Mesendoderm (in vitro differentiated cells): ENCODE results near the gene NLN.
A peak's percentile ranks its signal among the peaks of the same experiment; 100 is the strongest.

Experiments
- DNase-seq: peaks from one replicate; pipeline ENCODE4 v3.0.0; 2013
- H2AK5ac ChIP-seq: 2 replicates; pipeline ENCODE4 v1.6.1; 2013; ENCODE audit warnings: low read length, inconsistent platforms
- H2BK120ac ChIP-seq: 2 replicates; pipeline ENCODE4 v1.6.1; 2013; ENCODE audit warnings: low read depth, mild to moderate bottlenecking, low read length, moderate library complexity, mixed read lengths
- H2BK15ac ChIP-seq: replicated peaks from 2 replicates; pipeline ENCODE4 v1.6.1; 2013; ENCODE audit warnings: low read depth, mild to moderate bottlenecking, moderate library complexity
- H2BK5ac ChIP-seq: 2 replicates; pipeline ENCODE4 v1.6.1; 2013; ENCODE audit warnings: low read length, inconsistent platforms
- H3K18ac ChIP-seq: 2 replicates; pipeline ENCODE4 v1.6.1; 2013; ENCODE audit warnings: mild to moderate bottlenecking, low read length, mixed read lengths
- H3K23ac ChIP-seq: one replicate; pipeline ENCODE4 v1.6.1; 2013; ENCODE audit warnings: low read length
- H3K27ac ChIP-seq: 2 replicates; pipeline ENCODE4 v1.5.1; 2013; ENCODE audit warnings: low read depth, mild to moderate bottlenecking, inconsistent platforms, low read length, moderate library complexity
- H3K27me3 ChIP-seq: 2 replicates; pipeline ENCODE4 v1.6.1; 2013; ENCODE audit warnings: low read length, control low read depth, mild to moderate bottlenecking, inconsistent platforms; ENCODE audit not compliant: insufficient read depth, poor library complexity
- H3K36me3 ChIP-seq: 2 replicates; pipeline ENCODE4 v1.6.1; 2013; ENCODE audit warnings: low read length, inconsistent platforms; ENCODE audit not compliant: control insufficient read depth, insufficient read depth
- H3K4ac ChIP-seq: one replicate; pipeline ENCODE4 v1.6.1; 2013; ENCODE audit warnings: low read depth, mild to moderate bottlenecking, low read length, moderate library complexity
- H3K4me1 ChIP-seq: 2 replicates; pipeline ENCODE4 v1.6.1; 2013; ENCODE audit warnings: low read depth, low read length, inconsistent platforms; ENCODE audit not compliant: control insufficient read depth
- H3K4me2 ChIP-seq: 2 replicates; pipeline ENCODE4 v1.6.1; 2013; ENCODE audit warnings: low read length
- H3K4me3 ChIP-seq: 2 replicates; pipeline ENCODE4 v1.5.1; 2013; ENCODE audit warnings: mild to moderate bottlenecking, low read length
- H3K56ac ChIP-seq: one replicate; pipeline ENCODE4 v1.6.1; 2013; ENCODE audit warnings: low read length
- H3K79me1 ChIP-seq: 2 replicates; pipeline ENCODE4 v1.6.1; 2013; ENCODE audit warnings: low read length, inconsistent platforms
- H3K79me2 ChIP-seq: 2 replicates; pipeline ENCODE4 v1.6.1; 2013; ENCODE audit warnings: mild to moderate bottlenecking, low read length; ENCODE audit not compliant: control insufficient read depth, insufficient read depth
- H3K9ac ChIP-seq: 2 replicates; pipeline ENCODE4 v1.6.1; 2013; ENCODE audit warnings: low read length, inconsistent platforms
- H4K5ac ChIP-seq: one replicate; pipeline ENCODE4 v1.6.1; 2013; ENCODE audit warnings: low read length
- H4K8ac ChIP-seq: one replicate; pipeline ENCODE4 v1.6.1; 2013; ENCODE audit warnings: low read depth, mild to moderate bottlenecking, control low read depth, low read length, moderate library complexity
- WGBS: extraction: QIAGEN DNeasy Blood & Tissue Kit; methylation state at CpG from one replicate; pipeline ENCODE4 v1.1.7; 2013; ENCODE audit warnings: low lambda C conversion rate, missing lambda C conversion rate; ENCODE audit not compliant: insufficient coverage; ENCODE audit errors: extremely low coverage; 5-methylcytosine and 5-hydroxymethylcytosine counted together

NLN gene

GRCh38 chr5:65742565-65743231, 20.7 kb downstream of the NLN start:
- Histone ChIP-seq H3K4me3 (no peak overlapping the region), H3K27ac (no peak overlapping the region)

DNA sequence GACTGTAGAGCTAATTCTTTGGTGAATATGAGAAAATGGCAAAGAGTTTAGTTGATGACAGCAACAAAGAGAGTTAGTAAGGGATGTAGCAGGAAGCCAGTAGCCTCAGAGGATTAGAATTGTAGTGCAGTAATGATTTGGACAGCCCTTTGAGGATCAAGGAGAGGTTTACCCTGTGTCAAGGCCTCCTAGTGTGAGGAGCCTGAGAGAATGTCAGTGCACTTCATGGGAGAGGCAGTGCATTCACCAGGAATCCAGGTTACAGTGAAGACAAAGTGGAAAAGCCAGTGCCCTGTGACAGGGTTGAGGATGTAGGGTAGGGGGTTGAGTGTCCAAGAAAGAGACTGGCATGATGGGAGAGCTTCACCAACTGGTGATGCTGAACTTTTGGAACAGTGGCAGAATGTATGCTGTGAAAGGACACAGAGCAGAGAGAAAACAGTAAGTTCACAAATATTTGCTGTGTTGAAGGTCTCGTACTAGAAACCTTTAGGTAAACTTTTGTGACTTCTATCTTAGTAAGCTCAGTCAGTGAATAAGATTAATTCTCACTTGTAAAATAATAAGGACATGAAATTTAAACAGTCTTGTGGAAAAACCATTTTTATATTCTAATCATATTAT, 27.3 kb downstream of the NLN start:
- H3K27ac ChIP-seq, result no peak overlapping the region

More at GRCh38 chr5:65742565-65743231, 20.7 kb downstream of the NLN start:
- Histone ChIP-seq H2AK5ac (no peak overlapping the region), H3K23ac (no peak overlapping the region), H3K18ac (no peak overlapping the region), H4K8ac (no peak overlapping the region), H2BK15ac (no peak overlapping the region), H3K27me3 (no peaks in the 10 kb centered on the region), H3K79me1 (peaks cover 17% of the 10 kb centered on the region), H2BK5ac (no peak overlapping the region), H3K36me3 (no peaks in the 10 kb centered on the region), H3K56ac (no peak overlapping the region), H3K4ac (no peak overlapping the region), H3K79me2 (peaks cover 49% of the 10 kb centered on the region), H2BK120ac (no peak overlapping the region), H3K9ac (no peak overlapping the region), H3K4me2 (no peak overlapping the region), H3K4me1 (no peaks in the 10 kb centered on the region), H4K5ac (no peak overlapping the region)
- WGBS, result no CpG with 5 or more reads among the region's 4 CpGs
- peak; percentile 43 for DNase-seq

GRCh38 chr5:65749956-65750355, 28.0 kb downstream of the NLN start:
- H3K4me1 ChIP-seq, result no peaks in the 10 kb centered on the region
- no peak overlapping the region for H2BK120ac ChIP-seq
- H3K9ac ChIP-seq, result no peak overlapping the region
- no peaks in the 10 kb centered on the region for H3K36me3 ChIP-seq
- H3K79me1 ChIP-seq, result peaks cover 33% of the 10 kb centered on the region
- H3K79me2 ChIP-seq, result peaks cover 49% of the 10 kb centered on the region
- H4K8ac ChIP-seq, result no peak overlapping the region
- no peaks in the 10 kb centered on the region for H3K27me3 ChIP-seq
- H3K27ac ChIP-seq, result no peak overlapping the region
- H3K4me3 ChIP-seq, result no peak overlapping the region
- no peak for DNase-seq
- no peak overlapping the region for H3K56ac ChIP-seq
- no peak overlapping the region for H2BK15ac ChIP-seq
- H2AK5ac ChIP-seq, result no peak overlapping the region
- H3K18ac ChIP-seq, result no peak overlapping the region
- H2BK5ac ChIP-seq, result no peak overlapping the region
- no peak overlapping the region for H3K4ac ChIP-seq
- H4K5ac ChIP-seq, result no peak overlapping the region
- H3K23ac ChIP-seq, result no peak overlapping the region
- H3K4me2 ChIP-seq, result no peak overlapping the region
- no CpG with 5 or more reads among the region's 5 CpGs for WGBS

More for the DNA sequence above, 27.3 kb downstream of the NLN start:
- Histone ChIP-seq H2AK5ac (no peak overlapping the region), H2BK15ac (no peak overlapping the region), H2BK5ac (no peak overlapping the region), H3K4ac (no peak overlapping the region), H3K23ac (no peak overlapping the region), H4K8ac (no peak overlapping the region), H3K4me1 (no peaks in the 10 kb centered on the region), H3K56ac (no peak overlapping the region), H3K36me3 (no peaks in the 10 kb centered on the region), H3K4me2 (no peak overlapping the region), H3K79me2 (peaks cover 46% of the 10 kb centered on the region), H3K79me1 (peaks cover 31% of the 10 kb centered on the region), H3K18ac (no peak overlapping the region), H4K5ac (no peak overlapping the region), H3K27me3 (no peaks in the 10 kb centered on the region), H3K9ac (no peak overlapping the region), H3K4me3 (no peak overlapping the region), H2BK120ac (no peak overlapping the region)
- no CpG with 5 or more reads among the region's 1 CpG for WGBS
- DNase-seq, result no peak

- peaks cover 43% of the 10 kb centered on the region for H3K79me2 ChIP-seq
- DNase-seq, result no peak
- H2AK5ac ChIP-seq, result no peak overlapping the region
These were observed 28.9 kb downstream of the NLN start for GRCh38 chr5:65750938-65751337.

GRCh38 chr5:65753189-65753588, 31.2 kb downstream of the NLN start:
- no peak overlapping the region for H2BK5ac ChIP-seq
- H3K9ac ChIP-seq, result no peak overlapping the region
- H3K79me1 ChIP-seq, result peaks cover 24% of the 10 kb centered on the region
- no peaks in the 10 kb centered on the region for H3K4me1 ChIP-seq
- no peak overlapping the region for H2BK120ac ChIP-seq
- no peak overlapping the region for H4K8ac ChIP-seq
- no CpG with 5 or more reads among the region's 8 CpGs for WGBS
- H3K27ac ChIP-seq, result no peak overlapping the region
- no peak overlapping the region for H3K56ac ChIP-seq
- H3K27me3 ChIP-seq, result no peaks in the 10 kb centered on the region
- no peak overlapping the region for H3K23ac ChIP-seq
- H3K36me3 ChIP-seq, result no peaks in the 10 kb centered on the region
- no peak overlapping the region for H3K4ac ChIP-seq
- no peak overlapping the region for H3K4me2 ChIP-seq
- no peak overlapping the region for H4K5ac ChIP-seq
- no peak for DNase-seq
- H2AK5ac ChIP-seq, result no peak overlapping the region
- peaks cover 35% of the 10 kb centered on the region for H3K79me2 ChIP-seq
- H2BK15ac ChIP-seq, result no peak overlapping the region
- H3K18ac ChIP-seq, result no peak overlapping the region
- no peak overlapping the region for H3K4me3 ChIP-seq

More at GRCh38 chr5:65750938-65751337, 28.9 kb downstream of the NLN start:
- Histone ChIP-seq H3K4me3 (no peak overlapping the region), H3K9ac (no peak overlapping the region), H4K5ac (no peak overlapping the region), H3K4me1 (no peaks in the 10 kb centered on the region), H3K27me3 (no peaks in the 10 kb centered on the region), H2BK120ac (no peak overlapping the region), H3K79me1 (peaks cover 30% of the 10 kb centered on the region), H3K4me2 (no peak overlapping the region), H3K27ac (no peak overlapping the region), H3K18ac (no peak overlapping the region), H2BK5ac (no peak overlapping the region), H4K8ac (no peak overlapping the region), H3K23ac (no peak overlapping the region), H3K56ac (no peak overlapping the region), H2BK15ac (no peak overlapping the region), H3K36me3 (no peaks in the 10 kb centered on the region), H3K4ac (no peak overlapping the region)
- no CpG with 5 or more reads among the region's 2 CpGs for WGBS
